Esophagus muscularis mucosa (tissue), 4 donors: ENCODE measurements around the gene NOL7. TPM values are rescaled to one million over a fixed set of nuclear protein-coding genes. Genes with fewer than 3 reads are reported as not detected.
A peak's percentile ranks its signal among the peaks of the same experiment; 100 is the strongest.

Experiments
- DNase-seq: peaks from one replicate; pipeline ENCODE4 v3.0.0-alpha.2; 2017; ENCODE audit errors: extremely low spot score
- H3K27ac ChIP-seq, 4 donors: fragments of 200-600 bp; sonication (generic); replicated peaks in 1 of 4; 1 replicate in 3 of 4; 2 replicates in 1 of 4; pipeline ENCODE4 v1.5.1; 2016 to 2019; ENCODE audit warnings: mild to moderate bottlenecking in 1 of 4
- H3K27me3 ChIP-seq, 4 donors: fragments of 200-600 bp; sonication (generic); one replicate each; pipeline versions ENCODE4 v1.5.1 to v1.6.0; 2016 to 2019
- H3K36me3 ChIP-seq, 4 donors: fragments of 200-600 bp; sonication (generic); one replicate each; pipeline ENCODE4 v1.5.1; 2016 to 2019
- H3K4me1 ChIP-seq, 4 donors: fragments of 200-600 bp; sonication (generic); one replicate each; pipeline ENCODE4 v1.5.1; 2016 to 2019
- H3K4me3 ChIP-seq, 4 donors: fragments of 200-600 bp; sonication (generic); 1 replicate in 2 of 4; 2 replicates in 2 of 4; pipeline ENCODE4 v1.5.1; 2016 to 2019; ENCODE audit warnings: mild to moderate bottlenecking in 4 of 4, moderate library complexity in 1 of 4
- H3K9me3 ChIP-seq, 4 donors: fragments of 200-600 bp; sonication (generic); 1 replicate in 3 of 4; 2 replicates in 1 of 4; pipeline ENCODE4 v1.5.1; 2016 to 2019
- EP300 ChIP-seq: sonication (generic); formaldehyde crosslinking; IDR thresholded peaks from one replicate; pipeline ENCODE4 v1.6.1; 2017; ENCODE audit warnings: antibody characterized with exemption
- POLR2A ChIP-seq: fragments of 450-650 bp; IDR thresholded peaks from one replicate; pipeline ENCODE4 v1.6.1; 2017; ENCODE audit warnings: antibody characterized with exemption, moderate library complexity, mild to moderate bottlenecking, low read depth
- POLR2AphosphoS5 ChIP-seq, 2 donors: sonication (generic); formaldehyde crosslinking; IDR thresholded peaks; one replicate each; pipeline ENCODE4 v1.6.1; 2017; ENCODE audit warnings: antibody characterized with exemption in 2 of 2
- WGBS: methylation state at CpG from one replicate; pipeline ENCODE4 v1.1.5; 2018; 5-methylcytosine and 5-hydroxymethylcytosine counted together
- intact Hi-C: fragments of 100-400 bp; cut with DNase I; formaldehyde crosslinking; loops from one replicate; pipeline ENCODE4 v1.15.1; 2023
- total RNA-seq, 4 donors: library from RNA; depleted of rRNA; stranded (reverse); fragments of >200 nt; gene quantifications; one replicate each; pipeline versions ENCODE4 v1.1.0 to v1.2.1, GENCODE V29; 2016
- TF ChIP-seq, protein P1 (sequence below), 3 experiments: fragments of 200-600 bp in 2 of 3; fragments of 450-650 bp in 1 of 3; sonication (generic) in 2 of 3; IDR thresholded peaks; one replicate each; pipeline ENCODE4 v1.5.1; 2017 to 2019; ENCODE audit warnings: antibody characterized with exemption in 3 of 3, mild to moderate bottlenecking in 2 of 3, moderate library complexity in 1 of 3

NOL7 gene
- total RNA-seq, 4 donors from 2014 or later: 67.3 to 97.2 (median 74.8) TPM

DNA sequence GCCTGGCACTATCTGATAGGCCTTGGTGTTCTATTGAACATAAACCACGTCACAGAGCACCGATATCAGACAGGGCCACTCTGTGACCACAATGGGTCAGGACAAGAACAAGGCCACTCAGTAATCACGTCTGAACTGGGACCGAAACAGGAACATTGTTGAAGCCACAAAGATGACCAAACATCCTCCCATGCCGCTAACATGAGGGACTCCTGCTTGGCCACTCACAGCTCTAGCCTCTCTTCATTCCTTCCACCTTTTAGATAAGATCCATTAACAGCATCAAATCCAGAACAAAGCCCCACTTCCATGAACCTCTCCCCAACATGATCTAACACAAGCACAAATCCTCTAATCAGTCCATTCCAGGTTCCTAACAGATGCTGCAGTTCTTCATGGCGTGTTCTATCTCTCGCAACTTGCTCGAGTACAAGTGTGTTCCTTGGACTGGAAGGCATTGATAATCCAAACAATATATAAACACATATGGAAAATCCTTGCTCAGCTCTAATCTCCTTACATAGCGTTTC lies 33.4 kb upstream of the NOL7 start:
- DNase-seq: peak; percentile 34
- H3K4me3 ChIP-seq: no peak overlapping the region
- H3K9me3 ChIP-seq: no peaks in the 10 kb centered on the region
- TF ChIP-seq POLR2AphosphoS5 (IDR thresholded peaks at IDR 0.05) (no peak), EP300 (no peak), POLR2A (no peak)
- TF ChIP-seq, protein P1, sequence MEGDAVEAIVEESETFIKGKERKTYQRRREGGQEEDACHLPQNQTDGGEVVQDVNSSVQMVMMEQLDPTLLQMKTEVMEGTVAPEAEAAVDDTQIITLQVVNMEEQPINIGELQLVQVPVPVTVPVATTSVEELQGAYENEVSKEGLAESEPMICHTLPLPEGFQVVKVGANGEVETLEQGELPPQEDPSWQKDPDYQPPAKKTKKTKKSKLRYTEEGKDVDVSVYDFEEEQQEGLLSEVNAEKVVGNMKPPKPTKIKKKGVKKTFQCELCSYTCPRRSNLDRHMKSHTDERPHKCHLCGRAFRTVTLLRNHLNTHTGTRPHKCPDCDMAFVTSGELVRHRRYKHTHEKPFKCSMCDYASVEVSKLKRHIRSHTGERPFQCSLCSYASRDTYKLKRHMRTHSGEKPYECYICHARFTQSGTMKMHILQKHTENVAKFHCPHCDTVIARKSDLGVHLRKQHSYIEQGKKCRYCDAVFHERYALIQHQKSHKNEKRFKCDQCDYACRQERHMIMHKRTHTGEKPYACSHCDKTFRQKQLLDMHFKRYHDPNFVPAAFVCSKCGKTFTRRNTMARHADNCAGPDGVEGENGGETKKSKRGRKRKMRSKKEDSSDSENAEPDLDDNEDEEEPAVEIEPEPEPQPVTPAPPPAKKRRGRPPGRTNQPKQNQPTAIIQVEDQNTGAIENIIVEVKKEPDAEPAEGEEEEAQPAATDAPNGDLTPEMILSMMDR (IDR thresholded peaks at IDR 0.05): no peak
- no peaks in the 10 kb centered on the region for H3K4me1 ChIP-seq
- H3K36me3 ChIP-seq: peaks cover 3 to 47% (median 27%) of the 10 kb centered on the region in 4 donors
- intact Hi-C loops: no loop called here
- H3K27me3 ChIP-seq: no peaks in the 10 kb centered on the region
- 77% methylated on average over 8 of the region's 9 CpGs for WGBS
- H3K27ac ChIP-seq: no peak overlapping the region

DNA sequence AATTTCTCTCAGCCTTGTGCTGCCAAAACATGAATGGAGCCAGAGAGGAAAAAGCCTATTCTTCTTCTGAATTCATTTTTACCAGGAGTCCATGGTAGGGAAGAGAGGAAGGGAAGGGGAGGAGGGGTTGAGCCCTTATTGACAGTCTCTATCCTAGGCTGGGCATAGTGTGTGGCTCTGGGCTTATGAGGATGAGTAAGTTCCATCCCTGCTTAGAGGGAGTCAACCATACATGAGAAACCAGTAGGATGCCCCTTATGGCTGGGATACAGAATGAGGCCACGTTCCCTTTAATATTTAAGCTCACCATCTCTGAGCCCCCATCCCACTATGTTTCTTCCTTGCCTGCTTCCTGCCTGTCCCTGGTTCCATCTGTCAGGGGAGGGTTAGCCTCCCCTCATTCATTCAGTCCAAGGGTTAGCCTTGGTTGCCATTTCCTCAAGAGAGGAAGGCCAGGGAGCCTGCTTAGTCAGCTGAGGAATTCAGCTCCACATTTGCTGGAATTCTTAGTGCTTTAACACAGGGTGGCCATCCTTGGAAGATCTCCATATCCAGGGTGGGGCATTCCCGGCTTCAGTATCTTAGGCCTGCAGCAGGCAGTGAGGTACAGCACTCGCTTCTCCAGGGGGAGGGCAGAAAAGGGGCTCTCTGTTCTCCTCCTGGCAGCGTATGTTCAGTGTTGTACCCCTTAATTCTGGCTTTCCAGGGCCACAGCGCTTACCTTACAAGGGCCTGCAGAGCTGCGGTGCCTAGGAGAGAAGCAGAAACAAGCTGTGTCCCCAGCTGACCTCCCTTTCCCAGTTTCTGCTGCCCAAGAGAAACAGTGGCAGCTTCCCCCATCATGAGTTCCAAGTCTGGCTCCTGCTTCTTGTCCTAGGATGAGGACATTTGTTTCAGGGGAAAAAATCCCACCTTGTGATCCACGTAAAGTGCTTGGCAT lies 28.3 kb upstream of the NOL7 start:
- Histone ChIP-seq H3K36me3 (peaks cover 15 to 63% (median 50%) of the 10 kb centered on the region in 4 donors), H3K27ac (no peak overlapping the region), H3K9me3 (no peaks in the 10 kb centered on the region), H3K27me3 (no peaks in the 10 kb centered on the region), H3K4me3 (no peak overlapping the region), H3K4me1 (peaks cover 0 to 5% (median 0%) of the 10 kb centered on the region in 4 donors)
- DNase-seq: peak; percentile 74
- WGBS: 91% methylated on average over 7 of the region's 7 CpGs
- intact Hi-C loops: no loop called here
- TF ChIP-seq POLR2AphosphoS5 (IDR thresholded peaks at IDR 0.05): no peak
- TF ChIP-seq, protein P1 (IDR thresholded peaks at IDR 0.05): no peak
- TF ChIP-seq POLR2A: no peak
- no peak for TF ChIP-seq EP300

DNA sequence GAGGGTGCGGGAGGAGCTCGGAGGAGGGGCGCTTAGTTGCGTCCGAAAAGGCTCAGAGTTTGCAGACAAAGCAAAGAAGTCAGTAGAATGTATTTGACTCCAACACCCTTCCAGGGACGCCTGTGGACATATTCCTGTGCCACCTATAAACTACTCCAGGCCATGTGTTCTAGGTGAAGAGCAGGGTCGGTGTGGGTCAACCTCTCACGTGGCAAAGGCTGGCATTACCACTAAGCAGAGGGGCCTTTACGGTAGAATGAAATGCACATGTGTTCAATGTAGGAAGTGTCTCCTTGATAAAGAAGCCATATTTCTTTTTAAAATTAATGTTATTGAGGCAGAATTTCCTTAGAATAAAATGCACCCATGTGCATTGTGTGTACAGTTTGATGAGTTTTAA lies 25.3 kb upstream of the NOL7 start:
- Histone ChIP-seq H3K9me3 (no peaks in the 10 kb centered on the region), H3K4me1 (peaks cover 0 to 5% (median 0%) of the 10 kb centered on the region in 4 donors), H3K27me3 (no peaks in the 10 kb centered on the region), H3K36me3 (peaks cover 19 to 80% (median 65%) of the 10 kb centered on the region in 4 donors), H3K4me3 (no peak overlapping the region), H3K27ac (no peak overlapping the region)
- TF ChIP-seq POLR2A (no peak), EP300 (no peak), POLR2AphosphoS5 (IDR thresholded peaks at IDR 0.05) (no peak)
- TF ChIP-seq, protein P1 (IDR thresholded peaks at IDR 0.05): no peak
- 94% methylated on average over 9 of the region's 9 CpGs for WGBS
- intact Hi-C loops: no loop called here
- peak; percentile 45 for DNase-seq

DNA sequence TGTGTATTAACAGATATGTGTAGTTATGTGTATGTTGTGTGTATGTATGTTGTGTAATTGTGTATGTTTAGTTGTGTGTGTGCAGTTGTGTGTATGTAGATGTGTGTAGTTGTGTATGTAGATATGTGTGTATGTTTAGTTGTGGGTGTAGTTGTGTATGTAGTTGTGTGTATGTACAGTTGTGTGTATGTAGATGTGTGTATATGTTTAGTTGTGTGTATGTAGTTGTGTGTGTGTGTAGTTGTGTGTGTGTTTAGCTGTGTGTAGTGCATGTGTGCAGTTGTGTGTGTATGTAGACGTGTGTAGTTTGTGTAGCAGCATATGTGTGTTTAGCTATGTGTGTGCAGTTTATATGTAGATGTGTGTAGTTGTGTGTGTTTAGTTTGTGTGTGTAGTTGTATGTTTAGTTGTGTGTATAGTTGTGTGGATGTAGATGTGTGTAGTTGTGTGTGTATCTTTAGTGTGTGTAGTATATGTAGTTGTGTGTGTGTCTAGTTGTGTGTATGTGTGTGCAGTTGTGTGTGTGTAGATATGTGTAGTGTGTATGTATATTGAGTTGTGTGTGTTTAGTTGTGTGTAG lies 24.5 kb upstream of the NOL7 start:
- H3K4me3 ChIP-seq: no peak overlapping the region
- H3K9me3 ChIP-seq: no peaks in the 10 kb centered on the region
- TF ChIP-seq POLR2A (no peak), POLR2AphosphoS5 (IDR thresholded peaks at IDR 0.05) (no peak), EP300 (no peak)
- TF ChIP-seq, protein P1 (IDR thresholded peaks at IDR 0.05): no peak
- intact Hi-C loops: no loop called here
- peak; percentile 31 for DNase-seq
- 91% methylated on average over 1 of the region's 1 CpG for WGBS
- peaks cover 0 to 5% (median 0%) of the 10 kb centered on the region in 4 donors for H3K4me1 ChIP-seq
- H3K27ac ChIP-seq: no peak overlapping the region
- H3K27me3 ChIP-seq: no peaks in the 10 kb centered on the region
- peaks cover 19 to 80% (median 66%) of the 10 kb centered on the region in 4 donors for H3K36me3 ChIP-seq
